Karpas-422 (cell line): Measurements from ENCODE around the gene HUS1. TPM values are rescaled to one million over a fixed set of nuclear protein-coding genes. Genes with fewer than 3 reads are reported as not detected.

Experiments
- DNase-seq: peaks from one replicate; pipeline ENCODE4 v3.0.0-alpha.2; 2015
- H2AFZ ChIP-seq: fragments of 200-600 bp; sonication (generic); 2 replicates; pipeline ENCODE4 v1.6.1; 2014; ENCODE audit warnings: antibody characterized with exemption, low read length, mixed read lengths
- H3K27ac ChIP-seq: fragments of 200-600 bp; sonication (generic); 2 replicates; pipeline ENCODE4 v1.5.1; 2014; ENCODE audit warnings: mild to moderate bottlenecking, low read length, moderate library complexity
- H3K27me3 ChIP-seq: fragments of 200-600 bp; sonication (generic); 2 replicates; pipeline ENCODE4 v1.6.1; 2014; ENCODE audit warnings: low read length, mixed read lengths
- H3K36me3 ChIP-seq: fragments of 200-600 bp; sonication (generic); 2 replicates; pipeline ENCODE4 v1.6.1; 2014; ENCODE audit warnings: low read length, mixed read lengths; ENCODE audit not compliant: insufficient read depth
- H3K4me1 ChIP-seq: fragments of 200-600 bp; sonication (generic); 2 replicates; pipeline ENCODE4 v1.6.1; 2014; ENCODE audit warnings: mild to moderate bottlenecking, low read length, mixed read lengths
- H3K4me2 ChIP-seq: fragments of 200-600 bp; sonication (generic); 2 replicates; pipeline ENCODE4 v1.6.1; 2014; ENCODE audit warnings: low read length, low read depth, mild to moderate bottlenecking; ENCODE audit not compliant: poor library complexity, severe bottlenecking
- H3K4me3 ChIP-seq: fragments of 200-600 bp; sonication (generic); 2 replicates; pipeline ENCODE4 v1.5.1; 2014; ENCODE audit warnings: mild to moderate bottlenecking, antibody characterized with exemption, low read length, mixed read lengths
- H3K79me2 ChIP-seq: fragments of 200-600 bp; sonication (generic); 2 replicates; pipeline ENCODE4 v1.6.1; 2014; ENCODE audit warnings: mild to moderate bottlenecking, low read length, mixed read lengths
- H3K9ac ChIP-seq: fragments of 200-600 bp; sonication (generic); 2 replicates; pipeline ENCODE4 v1.6.0; 2014; ENCODE audit warnings: low read length
- H3K9me2 ChIP-seq: fragments of 200-600 bp; sonication (generic), shearing (Covaris generic); replicated peaks from 2 replicates; pipeline ENCODE4 v1.6.0; 2014; ENCODE audit warnings: mild to moderate bottlenecking, low read length, moderate library complexity; ENCODE audit not compliant: insufficient read depth
- H3K9me3 ChIP-seq: fragments of 300-700, 200-600 bp; sonication (generic); 2 replicates; pipeline ENCODE4 v1.6.1; 2014; ENCODE audit warnings: low read length, mixed read lengths
- H4K20me1 ChIP-seq: fragments of 200-600 bp; sonication (generic); 2 replicates; pipeline ENCODE4 v1.6.1; 2014; ENCODE audit warnings: mild to moderate bottlenecking, antibody characterized with exemption, low read length, low read depth; ENCODE audit not compliant: insufficient read depth
- total RNA-seq: library from RNA; depleted of rRNA; stranded (reverse); fragments of >200 nt; shearing (Covaris generic); gene quantifications from 2 replicates; pipeline ENCODE4 v1.2.3, GENCODE V29; 2014; ENCODE audit warnings: low replicate concordance; rRNA removed

HUS1 gene
- 19.6 and 20.6 TPM in 2 replicates for total RNA-seq

DNA sequence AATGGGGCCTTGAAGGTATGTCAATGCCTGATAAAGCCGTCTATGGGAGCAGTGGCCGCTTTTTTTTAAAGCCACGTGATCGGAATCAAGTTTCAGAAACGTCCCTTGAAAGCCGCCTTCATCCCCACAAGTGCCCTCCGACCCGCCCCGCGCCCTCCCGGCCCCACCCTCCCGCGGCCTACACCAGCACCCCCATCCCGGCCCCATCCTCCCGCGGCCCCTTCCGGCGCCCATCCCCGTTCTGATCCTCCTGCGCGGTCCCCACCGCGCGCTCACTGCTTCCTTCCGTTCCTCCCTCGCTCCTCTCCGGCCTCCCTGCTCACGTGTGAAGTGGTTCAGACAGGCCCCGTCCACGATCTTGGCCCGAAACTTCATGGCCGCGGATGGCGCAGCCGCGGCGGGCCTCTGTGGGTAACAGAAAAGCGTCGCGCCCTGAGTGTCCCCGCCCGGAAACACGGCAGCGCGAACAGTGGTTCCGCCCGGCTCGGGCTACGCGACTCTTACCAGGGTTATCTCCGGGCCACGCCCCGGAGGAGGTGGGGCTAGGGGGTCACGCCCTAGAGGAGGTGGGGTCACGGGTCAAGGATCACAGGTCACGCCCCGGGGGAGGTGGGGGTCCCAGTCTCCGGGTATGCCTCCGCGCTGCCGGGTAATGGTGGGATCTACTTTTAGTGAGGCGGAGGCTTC, at the start of gene HUS1:
Gene HUS1, minus strand, starts transcription at position 471 of the 687 bp plus-strand sequence. Its CDS starts 96 bp downstream, at position 375.
- H3K9me3 ChIP-seq, result no peaks in the 10 kb centered on the region
- DNase-seq, result peak; percentile 98

DNA sequence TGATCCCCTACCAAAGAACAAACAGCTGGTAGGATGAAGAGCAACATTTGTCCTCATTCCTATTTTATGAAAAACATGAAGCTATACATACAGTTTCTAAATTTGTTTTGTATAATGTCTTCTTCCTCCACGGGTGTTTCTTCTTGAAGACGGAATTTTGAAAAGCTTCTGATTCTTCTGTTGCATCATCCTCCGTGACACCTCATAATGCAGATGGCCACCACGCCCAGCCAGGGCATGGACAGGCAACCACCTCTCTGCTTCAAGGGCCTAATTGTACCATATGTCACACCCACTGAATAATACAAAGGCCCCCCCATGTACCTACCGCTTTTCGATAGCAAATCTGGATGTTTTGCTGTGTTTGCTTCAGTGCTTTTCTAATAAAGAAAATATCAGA, 49.5 kb upstream of the HUS1 start, which contains the start of gene SUN3:
Gene SUN3, minus strand, starts transcription at position 170 of the 400 bp plus-strand sequence. Its CDS starts 169 bp downstream, at position 1.
- Histone ChIP-seq H3K4me3 (no peak within 1 kb of the TSS), H3K9me3 (no peaks in the 10 kb centered on the region), H2AFZ (no peak within 1 kb of the TSS), H3K27me3 (no peaks in the 10 kb centered on the region), H3K36me3 (no peaks in the 10 kb centered on the region), H4K20me1 (no peaks in the 10 kb centered on the region), H3K4me2 (no peak within 1 kb of the TSS), H3K79me2 (no peaks in the 10 kb centered on the region), H3K9me2 (no peaks in the 10 kb centered on the region), H3K9ac (no peak within 1 kb of the TSS), H3K27ac (no peak within 1 kb of the TSS), H3K4me1 (no peaks in the 10 kb centered on the region)
- DNase-seq, result no peak

More for the DNA sequence above, at the start of gene HUS1:
- Histone ChIP-seq H4K20me1 (no peaks in the 10 kb centered on the region), H3K36me3 (peaks cover 25% of the 10 kb centered on the region), H3K27ac (peak within 1 kb of the TSS; percentile 78), H2AFZ (peak within 1 kb of the TSS; percentile 58), H3K27me3 (no peaks in the 10 kb centered on the region), H3K4me3 (peak within 1 kb of the TSS; percentile 93), H3K4me1 (peaks cover 25% of the 10 kb centered on the region), H3K4me2 (peak within 1 kb of the TSS; percentile 100), H3K9ac (peak within 1 kb of the TSS; percentile 92), H3K79me2 (peaks cover 16% of the 10 kb centered on the region), H3K9me2 (no peaks in the 10 kb centered on the region)

DNA sequence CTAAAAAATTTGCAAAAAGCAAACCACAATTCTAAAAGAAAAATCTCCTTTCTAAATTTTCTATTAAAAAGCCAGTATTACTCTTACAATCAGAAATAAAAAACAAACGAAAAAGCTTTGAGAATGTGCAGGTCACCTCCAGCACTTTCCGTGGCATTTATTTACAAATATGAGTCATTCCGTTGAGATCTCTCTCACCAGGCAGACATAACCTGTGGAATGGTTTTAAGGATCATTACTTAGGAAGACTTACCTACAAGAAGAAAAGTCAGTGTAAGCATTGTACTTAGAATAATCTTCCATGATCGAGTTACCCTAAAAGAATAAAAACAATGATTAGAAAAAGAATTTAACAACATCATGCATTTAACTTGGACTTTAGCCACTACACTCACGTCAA, 46.2 kb upstream of the HUS1 start:
- Histone ChIP-seq H2AFZ (no peak overlapping the region), H3K4me3 (no peak overlapping the region), H3K4me2 (no peak overlapping the region), H3K9ac (no peak overlapping the region), H3K9me2 (no peaks in the 10 kb centered on the region), H3K36me3 (no peaks in the 10 kb centered on the region), H3K4me1 (no peaks in the 10 kb centered on the region), H3K27me3 (no peaks in the 10 kb centered on the region), H3K27ac (no peak overlapping the region), H4K20me1 (no peaks in the 10 kb centered on the region), H3K79me2 (no peaks in the 10 kb centered on the region), H3K9me3 (no peaks in the 10 kb centered on the region)
- no peak for DNase-seq

DNA sequence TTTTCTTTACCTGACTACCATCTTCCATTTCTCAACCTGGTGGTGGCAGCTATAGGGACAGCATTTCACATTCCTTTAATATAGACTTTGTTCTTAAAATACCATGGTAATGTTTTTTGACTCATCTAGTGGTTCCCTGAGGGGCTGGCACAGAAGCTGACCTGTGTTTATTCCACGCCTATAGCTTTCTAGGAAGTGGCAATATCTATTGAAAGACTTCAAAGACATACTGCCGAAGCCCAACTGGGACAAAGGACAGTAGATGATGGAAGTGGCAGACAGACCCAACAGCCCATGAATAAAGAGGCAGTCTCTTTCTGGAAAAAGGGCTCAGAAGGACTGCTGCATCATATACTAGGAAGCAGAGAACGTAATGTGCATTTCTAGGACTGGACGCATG, 38.3 kb upstream of the HUS1 start:
- H2AFZ ChIP-seq, result no peak overlapping the region
- H3K9me3 ChIP-seq, result no peaks in the 10 kb centered on the region
- H3K36me3 ChIP-seq, result no peaks in the 10 kb centered on the region
- no peak for DNase-seq
- no peaks in the 10 kb centered on the region for H4K20me1 ChIP-seq
- H3K4me2 ChIP-seq, result no peak overlapping the region
- no peaks in the 10 kb centered on the region for H3K9me2 ChIP-seq
- H3K9ac ChIP-seq, result no peak overlapping the region
- H3K4me1 ChIP-seq, result no peaks in the 10 kb centered on the region
- no peaks in the 10 kb centered on the region for H3K27me3 ChIP-seq
- H3K27ac ChIP-seq, result no peak overlapping the region
- no peak overlapping the region for H3K4me3 ChIP-seq
- H3K79me2 ChIP-seq, result no peaks in the 10 kb centered on the region

DNA sequence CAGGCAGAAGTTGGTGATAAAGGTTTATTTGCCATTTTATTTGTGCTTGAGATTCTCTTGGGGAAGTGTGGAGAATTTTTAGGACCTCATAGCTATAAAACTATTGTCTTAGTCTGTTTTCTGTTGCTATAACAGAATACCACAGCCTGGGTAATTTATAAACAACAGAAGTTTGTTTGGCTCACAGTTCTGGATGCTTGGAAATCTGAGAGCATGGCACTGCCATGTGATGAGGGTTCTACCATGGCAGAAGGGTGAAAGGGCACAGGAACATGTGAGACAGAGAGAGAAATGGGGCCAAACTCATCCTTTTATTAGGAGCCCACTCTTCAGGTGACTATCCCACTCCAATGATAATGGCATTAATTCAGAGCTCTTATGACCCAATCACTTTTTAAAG, 37.2 kb upstream of the HUS1 start:
- Histone ChIP-seq H3K27me3 (no peaks in the 10 kb centered on the region), H3K4me1 (no peaks in the 10 kb centered on the region; the same call in 1 of the 2 replicates), H4K20me1 (no peaks in the 10 kb centered on the region), H3K36me3 (no peaks in the 10 kb centered on the region), H3K4me2 (no peak overlapping the region), H3K9ac (no peak overlapping the region), H2AFZ (no peak overlapping the region), H3K79me2 (no peaks in the 10 kb centered on the region), H3K9me2 (no peaks in the 10 kb centered on the region), H3K27ac (no peak overlapping the region), H3K9me3 (no peaks in the 10 kb centered on the region), H3K4me3 (no peak overlapping the region)
- no peak for DNase-seq

DNA sequence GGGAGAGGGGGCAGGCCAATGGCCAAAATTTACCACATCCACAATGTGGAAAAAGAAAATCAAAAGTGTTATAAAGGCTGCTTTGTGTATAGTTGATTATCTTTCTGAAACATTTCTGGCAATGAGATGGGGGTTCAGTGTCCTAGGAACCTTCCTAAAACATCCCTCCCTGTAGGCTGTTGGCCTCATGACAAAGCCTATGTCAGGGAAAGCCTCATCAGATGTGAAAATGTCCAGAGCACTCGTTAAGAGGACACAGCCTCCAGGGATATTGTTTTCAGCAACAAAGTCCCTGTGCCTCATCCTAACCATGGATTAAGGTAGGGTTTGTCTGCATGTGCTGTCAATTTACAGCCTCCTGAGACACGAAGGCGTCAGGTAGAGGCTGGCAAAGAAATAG, 32.5 kb upstream of the HUS1 start:
- H2AFZ ChIP-seq, result no peak overlapping the region
- no peaks in the 10 kb centered on the region for H3K27me3 ChIP-seq
- H4K20me1 ChIP-seq, result no peaks in the 10 kb centered on the region
- H3K4me2 ChIP-seq, result no peak overlapping the region
- H3K36me3 ChIP-seq, result no peaks in the 10 kb centered on the region
- no peaks in the 10 kb centered on the region for H3K9me3 ChIP-seq
- no peaks in the 10 kb centered on the region; the same call in 1 of the 2 replicates for H3K4me1 ChIP-seq
- no peak for DNase-seq
- H3K9ac ChIP-seq, result no peak overlapping the region
- H3K9me2 ChIP-seq, result no peaks in the 10 kb centered on the region
- H3K4me3 ChIP-seq, result no peak overlapping the region
- H3K27ac ChIP-seq, result no peak overlapping the region
- no peaks in the 10 kb centered on the region for H3K79me2 ChIP-seq

DNA sequence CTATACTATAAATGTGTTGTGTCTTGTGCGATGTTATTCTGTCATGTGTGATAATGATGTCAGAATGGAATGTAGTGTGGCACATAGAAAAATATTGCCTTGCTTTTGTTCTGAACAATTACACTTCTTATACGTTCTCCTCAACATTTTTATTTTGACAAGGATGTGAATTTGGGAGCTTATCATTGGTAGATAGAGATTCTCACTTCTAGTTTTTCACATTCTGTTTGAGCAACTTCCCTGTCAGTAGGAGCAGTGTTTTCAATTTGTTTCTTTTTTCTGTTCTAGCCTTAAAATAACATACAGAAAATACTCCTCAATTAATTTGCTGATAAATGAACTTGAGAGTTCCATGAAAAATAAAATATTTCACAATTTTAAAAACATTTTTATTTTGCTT, 31.9 kb upstream of the HUS1 start:
- Histone ChIP-seq H3K9ac (no peak overlapping the region), H3K4me1 (no peaks in the 10 kb centered on the region; the same call in 1 of the 2 replicates), H3K27ac (no peak overlapping the region), H3K79me2 (no peaks in the 10 kb centered on the region), H3K9me2 (no peaks in the 10 kb centered on the region), H3K9me3 (no peaks in the 10 kb centered on the region), H3K4me3 (no peak overlapping the region), H3K36me3 (no peaks in the 10 kb centered on the region), H2AFZ (no peak overlapping the region), H3K27me3 (no peaks in the 10 kb centered on the region), H3K4me2 (no peak overlapping the region), H4K20me1 (no peaks in the 10 kb centered on the region)
- DNase-seq, result no peak

DNA sequence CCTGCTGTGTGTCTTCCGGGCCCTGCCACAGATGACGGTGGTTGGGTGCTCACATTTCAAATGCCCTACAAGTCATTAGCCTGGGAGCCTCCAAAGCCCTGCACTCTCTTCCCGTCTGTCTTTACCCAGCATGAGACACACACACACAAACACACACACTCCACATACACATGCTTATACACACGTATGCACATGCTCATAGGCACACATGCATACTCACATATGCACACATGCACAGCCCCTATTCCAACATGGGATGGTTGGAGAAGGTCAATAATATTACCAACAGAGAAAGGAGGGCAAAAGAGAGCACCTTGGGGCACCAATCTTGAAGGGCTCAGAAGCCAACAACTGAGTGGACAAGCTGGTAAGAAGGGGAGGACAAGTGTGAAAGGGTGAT, 30.5 kb upstream of the HUS1 start:
- H3K36me3 ChIP-seq, result no peaks in the 10 kb centered on the region
- no peaks in the 10 kb centered on the region for H3K27me3 ChIP-seq
- H3K79me2 ChIP-seq, result no peaks in the 10 kb centered on the region
- peaks cover 4% of the 10 kb centered on the region for H3K4me1 ChIP-seq
- no peaks in the 10 kb centered on the region for H4K20me1 ChIP-seq
- no peak overlapping the region for H3K4me2 ChIP-seq
- no peak overlapping the region for H3K9ac ChIP-seq
- H3K9me3 ChIP-seq, result no peaks in the 10 kb centered on the region
- H2AFZ ChIP-seq, result no peak overlapping the region
- H3K4me3 ChIP-seq, result no peak overlapping the region
- H3K9me2 ChIP-seq, result no peaks in the 10 kb centered on the region
- H3K27ac ChIP-seq, result no peak overlapping the region
- no peak for DNase-seq
